Measurements from ENCODE around the gene FOXP1. TPM values are rescaled to one million over a fixed set of nuclear protein-coding genes. Genes with fewer than 3 reads are reported as not detected.

FOXP1 gene
- total RNA-seq, 1 experiment from 2014 or later: 6.5 TPM

- DNase-seq (ENCODE audit: low read depth, low spot score): no peak
- in situ Hi-C loops (cut with HindIII; ENCODE audit: low pct_unique_long_range_greater_than_20kb, low sequenced_read_pairs): no loop called here
Observed at GRCh38 chr3:71597286-71597685, 13.8 kb upstream of the FOXP1 start.

- no peak for DNase-seq (ENCODE audit: low read depth, low spot score)
- in situ Hi-C loops (cut with HindIII; ENCODE audit: low pct_unique_long_range_greater_than_20kb, low sequenced_read_pairs): no loop called here
Observed at GRCh38 chr3:71593106-71593505, 9.6 kb upstream of the FOXP1 start.

- in situ Hi-C loops (cut with HindIII; ENCODE audit: low pct_unique_long_range_greater_than_20kb, low sequenced_read_pairs): no loop called here
- DNase-seq (ENCODE audit: low read depth, low spot score): no peak
Observed at GRCh38 chr3:71591101-71591500, 7.6 kb upstream of the FOXP1 start.

GRCh38 chr3:71589132-71589531, 5.6 kb upstream of the FOXP1 start:
- no peak for DNase-seq (ENCODE audit: low read depth, low spot score)
- in situ Hi-C loops (cut with HindIII; ENCODE audit: low pct_unique_long_range_greater_than_20kb, low sequenced_read_pairs): no loop called here

GRCh38 chr3:71587958-71588357, 4.4 kb upstream of the FOXP1 start:
- in situ Hi-C loops (cut with HindIII; ENCODE audit: low pct_unique_long_range_greater_than_20kb, low sequenced_read_pairs): no loop called here
- DNase-seq (ENCODE audit: low read depth, low spot score): no peak

GRCh38 chr3:71586810-71587242, 3.3 kb upstream of the FOXP1 start:
- no peak for DNase-seq (ENCODE audit: low read depth, low spot score)
- in situ Hi-C loops (cut with HindIII; ENCODE audit: low pct_unique_long_range_greater_than_20kb, low sequenced_read_pairs): no loop called here

- DNase-seq (ENCODE audit: low read depth, low spot score): peak; percentile 43
- in situ Hi-C loops (cut with HindIII; ENCODE audit: low pct_unique_long_range_greater_than_20kb, low sequenced_read_pairs): no loop called here
Observed at GRCh38 chr3:71585887-71586809, 2.6 kb upstream of the FOXP1 start.

GRCh38 chr3:71585131-71585530, 1.6 kb upstream of the FOXP1 start:
- no peak for DNase-seq (ENCODE audit: low read depth, low spot score)
- in situ Hi-C loops (cut with HindIII; ENCODE audit: low pct_unique_long_range_greater_than_20kb, low sequenced_read_pairs): no loop called here

- in situ Hi-C loops (cut with HindIII; ENCODE audit: low pct_unique_long_range_greater_than_20kb, low sequenced_read_pairs): no loop called here
- peak; percentile 52 for DNase-seq (ENCODE audit: low read depth, low spot score)
Observed at GRCh38 chr3:71584394-71585011, 975 bp upstream of the FOXP1 start.

- peak; percentile 32 for DNase-seq (ENCODE audit: low read depth, low spot score)
- in situ Hi-C loops (cut with HindIII; ENCODE audit: low pct_unique_long_range_greater_than_20kb, low sequenced_read_pairs): no loop called here
Observed at GRCh38 chr3:71582612-71583565, 639 bp downstream of the FOXP1 start.

GRCh38 chr3:71582036-71582611, 1.4 kb downstream of the FOXP1 start:
- no peak for DNase-seq (ENCODE audit: low read depth, low spot score)
- in situ Hi-C loops (cut with HindIII; ENCODE audit: low pct_unique_long_range_greater_than_20kb, low sequenced_read_pairs): no loop called here

- no peak for DNase-seq (ENCODE audit: low read depth, low spot score)
- in situ Hi-C loops (cut with HindIII; ENCODE audit: low pct_unique_long_range_greater_than_20kb, low sequenced_read_pairs): no loop called here
Observed at GRCh38 chr3:71581457-71582035, 2.0 kb downstream of the FOXP1 start.

- in situ Hi-C loops (cut with HindIII; ENCODE audit: low pct_unique_long_range_greater_than_20kb, low sequenced_read_pairs): no loop called here
Observed at GRCh38 chr3:71580636-71581456, 2.7 kb downstream of the FOXP1 start.

GRCh38 chr3:71579935-71580406, 3.6 kb downstream of the FOXP1 start:
- in situ Hi-C loops (cut with HindIII; ENCODE audit: low pct_unique_long_range_greater_than_20kb, low sequenced_read_pairs): no loop called here
- no peak for DNase-seq (ENCODE audit: low read depth, low spot score)

More at GRCh38 chr3:71580636-71581456, 2.7 kb downstream of the FOXP1 start:
- DNase-seq (ENCODE audit: low read depth, low spot score): no peak

GRCh38 chr3:71579326-71579934, 4.1 kb downstream of the FOXP1 start:
- DNase-seq (ENCODE audit: low read depth, low spot score): no peak
- in situ Hi-C loops (cut with HindIII; ENCODE audit: low pct_unique_long_range_greater_than_20kb, low sequenced_read_pairs): no loop called here

Data from SK-MEL-5 (cell line).